GM10248 (cell line): ENCODE results near the gene ARL15.
A peak's percentile ranks its signal among the peaks of the same experiment; 100 is the strongest.

ENCODE experiments used
- CTCF ChIA-PET: fragments of 300-600 bp; sonication (Branson Sonifier 250); formaldehyde crosslinking; extraction: SDS; loops from one replicate; lab custom pipeline; 2021; ENCODE audit warnings: antibody characterized with exemption; lab: Yijun Ruan, JAX
- POLR2A ChIA-PET: fragments of 350-650 bp; sonication (Branson Sonifier 250); formaldehyde crosslinking; extraction: SDS; loops from one replicate; lab custom pipeline; 2020; ENCODE audit warnings: antibody characterized with exemption; lab: Yijun Ruan, JAX
- DNase-seq: peaks from one replicate; pipeline ENCODE4 v3.0.0; 2012; ENCODE audit errors: extremely low spot score
- TF ChIP-seq, protein P1 (sequence below): IDR thresholded peaks from 2 replicates; pipeline ENCODE4 v1.5.1; 2012; ENCODE audit warnings: mild to moderate bottlenecking, low read depth; ENCODE audit errors: extremely low read depth, missing control alignments, control extremely low read depth

Gene ARL15

DNA sequence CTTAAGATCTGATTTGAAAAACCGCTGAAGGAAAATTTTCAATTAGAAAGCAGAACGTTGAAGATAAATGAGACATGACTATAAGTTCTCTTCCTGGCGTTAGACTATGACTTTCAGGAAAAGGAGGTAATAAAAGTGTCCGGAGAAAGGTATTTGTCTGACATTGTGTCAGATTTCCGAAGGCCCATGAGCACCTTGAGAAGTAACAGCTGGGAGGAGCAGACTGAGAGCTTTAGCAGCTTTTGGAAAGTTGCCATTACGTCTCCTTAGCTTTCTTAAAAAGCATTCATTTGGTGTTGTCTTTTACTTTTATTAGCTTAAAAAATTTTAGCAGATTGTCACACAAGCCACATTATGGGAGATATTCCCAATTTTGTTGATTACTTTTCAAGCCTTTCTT, 386.4 kb downstream of the ARL15 start:
- no peak for DNase-seq
- CTCF ChIA-PET: interaction anchor here (0.7 to 1.0 kb wide), 2 partner anchors 11 to 21 kb away, joined by 3 read pairs; no protein-coding TSS in a partner anchor
- POLR2A ChIA-PET: no interaction called here
- TF ChIP-seq, protein P1, sequence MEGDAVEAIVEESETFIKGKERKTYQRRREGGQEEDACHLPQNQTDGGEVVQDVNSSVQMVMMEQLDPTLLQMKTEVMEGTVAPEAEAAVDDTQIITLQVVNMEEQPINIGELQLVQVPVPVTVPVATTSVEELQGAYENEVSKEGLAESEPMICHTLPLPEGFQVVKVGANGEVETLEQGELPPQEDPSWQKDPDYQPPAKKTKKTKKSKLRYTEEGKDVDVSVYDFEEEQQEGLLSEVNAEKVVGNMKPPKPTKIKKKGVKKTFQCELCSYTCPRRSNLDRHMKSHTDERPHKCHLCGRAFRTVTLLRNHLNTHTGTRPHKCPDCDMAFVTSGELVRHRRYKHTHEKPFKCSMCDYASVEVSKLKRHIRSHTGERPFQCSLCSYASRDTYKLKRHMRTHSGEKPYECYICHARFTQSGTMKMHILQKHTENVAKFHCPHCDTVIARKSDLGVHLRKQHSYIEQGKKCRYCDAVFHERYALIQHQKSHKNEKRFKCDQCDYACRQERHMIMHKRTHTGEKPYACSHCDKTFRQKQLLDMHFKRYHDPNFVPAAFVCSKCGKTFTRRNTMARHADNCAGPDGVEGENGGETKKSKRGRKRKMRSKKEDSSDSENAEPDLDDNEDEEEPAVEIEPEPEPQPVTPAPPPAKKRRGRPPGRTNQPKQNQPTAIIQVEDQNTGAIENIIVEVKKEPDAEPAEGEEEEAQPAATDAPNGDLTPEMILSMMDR: no peak

DNA sequence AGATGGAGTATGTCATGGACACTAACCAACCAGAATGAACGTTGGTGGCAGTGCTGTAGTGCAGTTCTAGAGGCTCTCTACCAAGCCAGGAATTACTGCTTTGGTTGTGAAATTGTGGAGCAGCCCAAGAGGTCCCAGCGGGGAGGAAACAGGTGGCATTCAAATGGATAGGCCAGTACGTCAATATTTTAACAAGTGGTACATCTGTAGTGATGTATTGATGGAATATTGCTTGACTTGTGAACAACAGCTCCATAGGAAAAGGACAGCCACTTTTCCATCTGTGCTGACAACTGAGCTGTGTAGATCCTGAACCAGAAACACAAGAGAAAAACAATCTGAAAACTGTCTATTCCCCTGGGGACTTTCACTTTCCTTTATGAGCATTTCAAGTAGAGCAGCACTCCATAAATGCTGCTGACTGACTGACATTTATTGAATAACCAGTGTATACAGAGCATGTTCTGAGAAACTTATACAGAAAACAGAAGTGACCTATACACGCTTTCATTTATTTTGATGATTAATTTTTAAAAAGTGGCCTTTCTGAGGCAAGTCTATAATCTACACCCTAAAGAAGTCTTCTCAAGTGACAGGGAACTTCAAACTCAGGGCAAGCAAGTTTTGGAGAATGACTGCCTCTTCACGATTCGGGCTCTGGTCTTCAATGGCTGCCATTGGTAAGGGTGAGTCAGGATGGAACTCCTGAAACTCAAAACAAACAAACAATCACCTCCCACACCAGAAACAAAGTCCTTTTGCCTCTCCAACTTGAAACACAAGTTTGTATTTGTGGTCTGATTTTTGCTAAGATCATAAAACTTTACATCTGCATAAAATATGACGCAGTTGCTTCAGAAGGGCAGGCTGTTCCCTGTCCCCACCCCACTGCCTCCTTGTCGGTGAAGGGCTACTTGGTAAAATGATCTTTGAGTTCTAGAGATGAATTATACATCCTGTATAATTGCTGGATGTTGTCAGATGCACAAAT, 387.6 kb downstream of the ARL15 start:
- DNase-seq: peak; percentile 17
- POLR2A ChIA-PET: no interaction called here
- TF ChIP-seq, protein P1: no peak
- CTCF ChIA-PET: interaction anchor here (1.3 to 2.0 kb wide), 2 partner anchors 8 to 19 kb away, joined by 4 to 5 read pairs; no protein-coding TSS in a partner anchor

DNA sequence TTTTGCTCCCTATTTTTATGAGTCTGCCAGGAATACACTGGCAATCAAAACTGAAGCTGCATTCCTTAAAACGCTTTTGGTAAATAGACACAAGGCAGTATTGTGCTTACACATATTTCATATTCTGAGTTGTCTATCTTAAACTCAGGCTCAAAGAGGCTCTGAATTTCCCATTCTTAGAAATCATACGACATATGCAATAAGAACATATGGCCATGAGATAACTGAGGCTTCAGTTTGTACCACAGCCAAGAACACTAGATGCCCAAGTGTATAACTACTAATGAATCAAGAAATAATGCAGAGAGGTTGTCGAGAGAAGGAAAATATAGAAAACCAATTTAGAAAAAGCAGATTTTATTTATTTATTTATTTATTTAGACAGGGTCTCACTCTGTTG, 392.5 kb downstream of the ARL15 start:
- no peak for DNase-seq
- CTCF ChIA-PET: interaction anchor here (1.2 kb wide), 1 partner anchor 17 kb away, joined by 3 read pairs; no protein-coding TSS in a partner anchor
- POLR2A ChIA-PET: no interaction called here
- TF ChIP-seq, protein P1: no peak

DNA sequence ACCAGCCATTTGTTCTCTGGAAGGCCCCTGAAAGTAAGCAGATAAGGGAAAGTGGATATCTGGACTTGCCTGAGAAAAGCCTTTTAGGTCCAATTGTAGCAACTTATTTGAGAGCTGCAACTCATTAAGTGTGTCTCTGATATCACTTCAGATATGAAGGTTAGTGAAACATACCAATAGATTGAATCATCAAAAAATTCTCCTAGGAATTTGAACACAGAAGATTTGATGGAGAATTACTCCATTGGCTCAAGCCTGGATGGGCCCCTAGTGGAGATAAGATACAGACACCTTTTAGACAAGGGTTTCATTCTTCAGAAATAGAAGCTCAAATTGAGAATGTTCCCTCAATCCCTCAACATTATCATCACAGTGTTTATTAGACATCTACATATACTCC, 393.3 kb downstream of the ARL15 start:
- TF ChIP-seq, protein P1: no peak
- DNase-seq: no peak
- POLR2A ChIA-PET: no interaction called here
- CTCF ChIA-PET: no interaction called here

DNA sequence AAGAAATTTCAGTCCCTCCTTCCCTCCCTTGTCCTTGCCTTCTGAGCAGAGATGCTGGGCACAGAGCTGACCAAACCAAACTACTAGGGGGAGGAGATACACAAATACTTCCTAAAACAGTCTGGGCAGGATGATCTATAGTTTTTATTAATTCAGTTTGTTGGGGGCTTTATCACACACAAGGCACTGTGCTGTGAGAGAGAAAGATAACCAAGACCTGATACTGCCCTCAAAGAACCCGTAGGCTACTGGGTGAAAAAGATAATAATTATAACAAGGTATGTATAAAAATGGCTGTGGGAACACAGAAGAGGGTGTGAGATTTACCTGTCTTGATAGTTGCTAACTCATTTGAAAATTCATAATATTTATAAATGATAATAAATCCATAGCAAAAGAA, 395.3 kb downstream of the ARL15 start:
- no peak for DNase-seq
- POLR2A ChIA-PET: no interaction called here
- TF ChIP-seq, protein P1: no peak
- CTCF ChIA-PET: no interaction called here

DNA sequence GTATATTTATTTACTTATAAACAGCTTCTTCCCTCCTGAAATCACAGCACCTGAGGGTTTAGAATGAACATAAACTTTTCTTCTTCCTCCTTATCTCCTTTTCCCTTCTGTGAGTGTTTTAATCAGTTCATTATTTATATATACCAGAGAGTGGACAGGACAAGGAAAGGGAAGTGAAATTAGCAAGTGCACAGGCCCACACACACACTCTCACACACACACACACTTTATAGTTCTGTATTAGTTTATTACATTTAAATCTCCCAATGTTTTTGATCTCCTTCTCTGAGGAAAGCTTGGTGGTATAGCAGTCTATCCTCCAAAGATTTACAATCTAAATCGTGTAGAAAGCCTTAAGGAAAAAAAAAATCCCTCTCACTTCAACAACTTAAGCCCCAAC, 396.4 kb downstream of the ARL15 start:
- no peak for DNase-seq
- POLR2A ChIA-PET: no interaction called here
- CTCF ChIA-PET: interaction anchor here (2.3 kb wide), 1 partner anchor 10 kb away, joined by 5 read pairs; no protein-coding TSS in a partner anchor
- TF ChIP-seq, protein P1: no peak
